Stimulated activated CD8-positive, alpha-beta memory T cell treated with anti-CD3 and anti-CD28 coated beads, Interleukin-15, amount 100 ng/mL, for 24 hours (primary cell): ENCODE measurements around the gene SHISAL1.
"Not testable (repeated sequence)": the region's sequence is repeated elsewhere in the genome, so short reads cannot be mapped to it uniquely, and the experiment has no call there.

Experiments used
- DNase-seq: peaks from one replicate; pipeline ENCODE4 v3.0.0-alpha.2; 2020; ENCODE audit warnings: low read depth

SHISAL1 gene

DNA sequence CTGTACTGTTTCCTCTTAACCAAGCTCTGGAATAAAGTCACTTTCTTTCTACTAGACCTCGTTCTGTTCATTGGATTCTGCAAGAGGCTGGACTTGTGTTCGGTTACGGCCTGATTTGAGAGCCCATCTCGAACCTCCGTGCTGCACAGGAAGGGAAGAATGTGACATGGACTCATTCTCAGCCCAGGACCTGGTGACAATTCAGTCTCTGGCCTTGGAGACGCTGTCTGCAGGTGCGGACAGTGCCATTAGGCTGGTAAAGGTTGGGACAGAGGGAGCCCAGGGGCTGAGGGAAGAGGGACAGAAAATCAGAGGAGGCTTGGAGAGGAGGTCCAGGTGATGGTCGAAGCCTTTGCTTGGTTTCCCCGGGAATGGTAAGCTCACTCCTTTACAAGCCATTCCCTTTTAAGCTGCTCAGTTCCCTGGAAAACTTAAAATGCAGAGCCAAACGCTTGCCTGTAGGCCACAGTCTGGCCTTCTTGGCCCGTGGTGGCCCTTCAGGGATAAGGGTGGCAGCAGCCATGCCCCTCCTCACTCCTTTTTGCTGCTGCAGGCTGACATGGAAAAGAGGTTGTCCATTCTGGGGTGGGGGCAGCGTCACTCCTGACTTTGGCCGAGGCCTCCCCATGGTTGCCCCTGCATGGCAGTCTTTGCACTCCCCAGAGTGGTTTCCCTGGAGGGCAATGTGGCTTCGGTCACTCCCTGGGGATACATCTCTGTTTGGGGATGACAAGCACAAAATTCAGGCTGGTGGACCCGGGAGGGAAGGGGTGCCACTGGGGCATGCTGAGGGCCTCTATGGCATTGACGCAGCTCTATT lies 52.3 kb downstream of the SHISAL1 start:
- no peak for DNase-seq

DNA sequence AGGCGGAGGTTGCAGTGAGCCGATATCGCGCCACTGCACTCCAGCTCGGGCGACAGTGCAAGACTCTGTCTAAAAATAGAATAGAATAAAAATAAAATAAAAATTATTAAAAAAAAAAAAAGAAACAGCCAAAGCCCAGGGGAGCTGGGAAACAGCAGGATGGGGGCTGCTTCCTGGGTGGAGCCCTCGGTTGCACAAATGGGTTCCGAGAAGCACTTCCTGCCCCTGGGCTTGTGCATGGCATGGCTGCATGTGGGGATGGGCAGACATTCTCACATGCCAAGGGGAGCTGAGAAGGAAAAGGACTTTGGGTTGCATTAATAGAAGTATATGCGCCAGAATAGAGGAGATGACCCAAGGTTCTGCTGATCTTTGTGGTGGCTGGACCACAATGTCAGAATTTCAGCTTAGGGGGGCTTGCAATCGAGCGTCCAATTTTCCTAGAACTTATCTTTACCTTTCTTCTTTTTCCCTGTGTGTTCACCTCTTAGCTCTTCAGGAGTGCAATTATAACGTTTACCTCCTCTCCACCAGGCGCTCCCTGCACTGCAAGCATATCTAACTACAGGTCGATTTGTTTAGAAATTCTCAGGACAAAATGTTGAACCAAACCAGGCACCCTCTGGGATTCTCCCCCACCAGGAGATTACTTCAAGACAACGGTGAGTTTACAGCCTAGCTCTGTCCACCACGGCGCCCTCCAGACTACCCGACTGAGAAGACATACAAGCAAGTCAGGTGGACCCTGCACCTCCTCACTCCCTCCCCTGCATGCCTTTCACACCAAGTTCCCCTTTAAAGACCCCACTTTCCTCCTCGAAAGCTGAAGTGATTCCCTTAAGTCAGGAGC lies 53.2 kb downstream of the SHISAL1 start:
- DNase-seq, result no peak

- no peak for DNase-seq
These were observed 55.9 kb downstream of the SHISAL1 start for GRCh38 chr22:44256556-44257485.

DNA sequence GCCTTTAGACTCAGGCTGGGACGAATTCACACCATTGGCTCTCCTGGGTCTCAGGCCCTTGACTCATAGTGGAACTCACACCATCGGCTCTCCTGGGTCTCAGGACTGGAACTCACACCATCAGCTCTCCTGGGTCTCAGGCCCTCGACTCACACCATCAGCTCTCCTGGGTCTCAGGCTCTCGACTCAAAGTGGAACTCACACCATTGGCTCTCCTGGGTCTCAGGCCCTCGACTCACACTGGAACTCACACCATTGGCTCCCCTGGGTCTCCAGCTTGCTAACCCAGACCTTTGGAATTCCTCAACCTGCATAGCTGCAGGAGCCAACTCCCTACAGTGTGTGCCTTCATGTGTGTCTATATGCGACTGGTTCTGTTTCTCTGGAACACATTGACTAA lies 56.7 kb downstream of the SHISAL1 start:
- DNase-seq, result no peak

- no peak for DNase-seq
These were observed 57.9 kb downstream of the SHISAL1 start for GRCh38 chr22:44254811-44255210.

DNA sequence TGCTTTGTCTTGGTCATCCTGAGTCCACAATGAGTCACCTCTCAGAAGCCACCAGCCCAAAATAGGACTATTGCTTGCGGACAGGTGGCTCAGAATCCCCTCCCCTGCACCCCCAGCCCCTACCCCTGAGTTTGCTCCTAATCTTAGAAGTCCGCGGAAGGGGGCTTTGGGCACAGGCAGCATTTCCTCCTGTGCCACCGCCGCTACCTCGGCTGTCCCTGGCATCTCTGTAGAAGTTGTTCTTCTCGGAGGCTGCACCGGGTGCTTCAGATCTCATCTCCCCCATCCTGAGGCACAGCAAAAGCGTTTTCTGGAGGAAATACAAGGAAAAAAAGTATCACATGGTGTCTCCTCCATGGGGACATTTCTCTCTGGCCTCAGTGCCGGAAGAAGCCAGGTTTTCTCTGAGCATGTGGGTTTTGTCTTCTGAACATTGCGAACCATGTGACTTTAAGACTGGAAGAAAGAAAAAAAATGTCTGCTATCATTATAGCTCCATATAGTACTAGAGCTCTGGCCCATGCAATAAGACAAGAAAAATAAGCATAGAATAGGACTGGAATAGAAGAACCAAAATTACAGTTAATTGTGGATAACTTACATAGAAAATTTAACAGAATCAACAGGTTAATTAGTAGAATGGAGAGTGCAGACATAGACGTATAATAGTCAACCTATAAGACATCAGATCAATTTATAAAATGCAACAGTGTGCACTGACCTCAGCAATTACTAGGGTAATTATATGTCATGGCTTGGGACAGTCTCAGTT lies 63.2 kb downstream of the SHISAL1 start:
- no peak for DNase-seq

DNA sequence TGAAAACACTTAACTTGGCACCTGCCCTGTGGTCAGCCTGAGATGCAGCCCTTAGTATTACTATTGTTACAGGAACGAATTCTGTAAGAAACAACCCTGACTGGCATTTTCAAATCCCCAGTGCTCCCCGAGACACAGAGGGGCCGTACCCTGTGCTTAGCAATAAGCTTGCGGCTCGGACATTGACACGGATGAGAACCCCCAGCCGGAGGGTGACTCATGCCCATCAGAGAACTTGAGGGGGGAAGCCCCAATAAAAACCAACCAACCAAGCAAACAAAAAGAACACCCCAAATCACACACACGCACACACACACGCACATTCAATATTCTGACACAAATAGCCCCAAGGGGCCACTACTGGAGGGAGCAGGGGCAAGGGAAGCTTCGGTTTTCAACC lies 63.8 kb downstream of the SHISAL1 start:
- DNase-seq, result no peak

- DNase-seq, result no peak
These were observed 64.5 kb downstream of the SHISAL1 start for GRCh38 chr22:44247923-44248892.

DNA sequence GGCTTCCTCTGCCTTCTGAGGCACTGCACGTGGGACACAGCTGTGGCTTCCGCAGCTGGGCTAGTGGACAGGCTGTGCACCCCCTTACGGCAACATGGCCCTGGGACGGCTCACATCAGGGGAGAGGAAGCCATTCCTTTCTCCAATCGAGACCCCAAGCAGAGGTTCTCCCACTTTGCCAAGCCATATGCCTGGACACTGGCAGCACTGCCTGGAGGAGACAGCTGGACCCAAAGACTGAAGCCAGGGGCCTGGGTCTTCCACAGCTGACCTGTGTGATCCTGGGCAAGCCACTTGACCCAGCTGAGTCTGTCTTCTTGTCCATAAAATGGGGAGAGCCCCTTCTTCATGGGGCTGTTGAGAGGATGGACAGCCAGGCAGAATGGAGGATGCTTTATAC lies 65.4 kb downstream of the SHISAL1 start:
- DNase-seq, result no peak

- no peak for DNase-seq
These were observed 66.0 kb downstream of the SHISAL1 start for GRCh38 chr22:44246615-44247326.

GRCh38 chr22:44245867-44246266 lies 66.9 kb downstream of the SHISAL1 start:
- DNase-seq, result no peak

DNA sequence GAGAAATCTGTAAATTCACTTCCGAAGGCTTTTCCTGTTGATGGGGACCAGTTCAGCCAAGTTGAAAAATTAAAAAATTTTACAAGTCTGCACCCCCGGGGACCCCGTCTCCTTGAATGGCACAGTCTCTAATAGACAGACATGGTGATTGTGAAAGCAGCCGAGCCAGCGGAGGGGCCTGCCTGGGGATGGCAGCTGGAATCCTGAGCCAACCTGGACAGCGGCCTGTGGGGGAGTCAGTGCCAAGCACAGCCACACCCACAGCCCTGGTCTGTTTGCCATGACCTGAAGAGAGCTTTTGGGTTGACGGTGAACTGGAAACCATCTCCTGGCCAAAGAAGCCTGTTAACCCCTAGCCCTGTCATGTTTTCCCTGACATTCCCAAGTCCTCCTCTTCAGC lies 67.3 kb downstream of the SHISAL1 start:
- DNase-seq, result no peak

GRCh38 chr22:44244265-44244822 lies 68.4 kb downstream of the SHISAL1 start:
- no peak for DNase-seq

DNA sequence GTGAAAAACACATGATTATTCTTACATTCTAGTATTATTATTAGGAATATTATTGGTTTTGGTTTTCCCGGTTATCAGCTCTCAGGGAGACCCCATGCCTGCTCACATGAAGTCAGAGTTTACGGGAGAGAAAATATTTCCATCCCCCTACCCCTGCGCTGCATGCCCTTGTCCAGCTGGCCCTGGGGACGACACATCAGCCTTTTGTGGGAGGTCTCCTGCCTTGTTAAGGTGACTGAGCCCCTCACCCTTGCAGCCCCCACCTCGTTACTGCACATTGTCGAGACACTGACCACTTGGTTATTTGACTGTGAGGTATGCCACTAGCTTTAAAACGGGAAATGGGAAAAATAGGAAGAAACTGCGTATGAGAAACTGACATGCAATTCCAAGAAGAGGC lies 69.0 kb downstream of the SHISAL1 start:
- DNase-seq, result no peak

- no peak for DNase-seq
These were observed 69.6 kb downstream of the SHISAL1 start for GRCh38 chr22:44242946-44243724.

DNA sequence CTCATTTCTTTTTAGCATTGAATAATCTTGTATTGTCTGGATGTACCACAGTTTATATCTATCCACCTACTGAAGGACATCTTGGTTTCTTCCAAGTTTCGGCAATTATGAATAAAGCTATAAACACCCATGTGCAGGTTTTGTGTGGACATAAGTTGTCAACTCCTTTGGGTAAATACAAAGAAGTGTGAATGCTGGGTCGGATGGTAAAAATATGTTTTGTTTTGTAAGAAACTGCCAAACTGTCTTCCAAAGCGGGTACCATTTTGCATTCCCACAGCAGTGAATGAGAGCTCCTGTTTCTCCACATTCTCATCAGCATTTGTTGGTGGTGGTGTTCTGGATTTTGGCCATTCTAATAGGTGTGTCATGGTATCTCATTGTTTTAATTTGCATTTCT lies 71.6 kb downstream of the SHISAL1 start:
- DNase-seq, result not testable (repeated sequence)

DNA sequence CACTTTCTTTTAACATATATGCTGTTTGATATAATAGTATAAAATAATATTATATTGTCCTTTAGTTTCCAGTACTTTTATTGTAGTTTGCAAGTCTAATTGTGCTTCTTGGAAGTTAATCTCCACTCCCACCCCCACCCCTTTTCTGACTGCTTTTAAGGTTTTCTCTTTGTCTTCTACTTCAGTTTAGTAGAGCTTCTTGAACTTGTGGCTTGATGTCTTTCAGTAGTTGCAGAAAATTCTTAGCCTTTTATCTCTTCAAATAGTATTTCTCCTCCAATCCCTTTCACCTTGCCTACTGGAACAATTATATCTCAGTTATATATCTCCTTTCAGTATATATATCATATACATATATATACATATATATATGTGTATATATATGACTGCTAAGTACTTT lies 75.5 kb downstream of the SHISAL1 start:
- DNase-seq, result no peak

- DNase-seq, result not testable (repeated sequence)
These were observed 78.4 kb downstream of the SHISAL1 start for GRCh38 chr22:44234372-44234771.
